Peyer's patch (tissue), 4 donors: ENCODE results near the gene USP31.

Experiments used
- CTCF ChIP-seq, 6 experiments: fragments of 450-650 bp in 4 of 6; fragments of 200-600 bp in 2 of 6; sonication (generic) in 1 of 6; IDR thresholded peaks; one replicate each; pipeline ENCODE4 v1.5.1; 2017 to 2019; ENCODE audit warnings: antibody characterized with exemption in 6 of 6, mild to moderate bottlenecking in 3 of 6, moderate library complexity in 1 of 6
- POLR2A ChIP-seq, 2 donors: fragments of 450-650 bp; IDR thresholded peaks; one replicate each; pipeline ENCODE4 v1.5.1; 2017; ENCODE audit warnings: antibody characterized with exemption in 2 of 2, mild to moderate bottlenecking in 2 of 2, moderate library complexity in 2 of 2

GRCh38 chr16:23124315-23124714 lies 24.9 kb downstream of the USP31 start:
- no peak for TF ChIP-seq CTCF (IDR thresholded peaks at IDR 0.05)
- no peak for TF ChIP-seq POLR2A (IDR thresholded peaks at IDR 0.05)
